ENCODE data around the gene LHFPL2. TPM values are rescaled to one million over a fixed set of nuclear protein-coding genes. Genes with fewer than 3 reads are reported as not detected.

LHFPL2 gene
- total RNA-seq, 1 experiment from 2014 or later = 17.9 TPM

DNA sequence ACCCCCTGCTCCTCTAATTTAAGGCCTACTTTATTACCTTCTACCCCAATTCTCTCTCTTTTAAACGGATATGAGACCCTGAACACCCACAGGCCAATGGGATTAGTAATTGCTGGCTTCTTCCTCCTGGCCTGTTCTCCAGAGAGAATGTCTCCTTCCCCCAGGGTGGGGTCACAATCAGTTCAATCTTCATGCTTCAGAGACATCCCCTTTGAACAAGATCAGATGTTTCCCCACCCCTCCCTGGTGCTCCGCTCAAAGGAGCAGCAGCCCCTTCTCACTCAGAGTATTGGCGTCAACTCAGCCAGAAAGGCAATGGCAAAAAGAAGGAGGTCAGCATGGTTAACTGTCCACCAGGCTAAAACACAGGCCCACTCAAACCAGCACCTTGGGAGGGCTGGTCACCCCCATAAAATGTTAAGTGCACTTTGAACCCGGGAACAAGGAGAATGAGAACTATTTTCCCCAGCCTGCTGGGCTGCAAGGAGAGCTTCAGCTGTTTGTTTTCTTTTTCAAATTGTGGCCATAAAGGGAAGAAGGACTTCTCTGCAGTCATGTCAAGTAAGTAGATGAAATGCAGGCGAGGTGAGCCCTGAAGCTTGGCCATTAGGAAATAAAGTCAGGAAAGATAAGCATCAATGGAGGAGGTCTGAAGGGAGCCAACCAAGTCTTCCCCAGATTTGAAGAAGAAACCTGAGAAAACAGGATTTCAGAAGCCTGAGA, 20.1 kb downstream of the LHFPL2 start:
- intact Hi-C loops (cut with micrococcal nuclease) = loop anchor here (5.0 kb wide), 1 partner anchor 91 kb away; no protein-coding TSS in a partner anchor

More for the DNA sequence above, 20.1 kb downstream of the LHFPL2 start:
- ATAC-seq (no peak), DNase-seq (ENCODE audit: low read depth, low spot score) (no peak)
- Histone ChIP-seq H3K79me2 (ENCODE audit: insufficient read depth, low read length) (no peaks in the 10 kb centered on the region; the same call in 1 of the 2 replicates), H3K27ac (ENCODE audit: low read depth, low read length) (no peak overlapping the region), H3K4me1 (ENCODE audit: control insufficient read depth in 1 of 2, insufficient read depth in 2 of 2, low read length in 2 of 2) (no peaks in the 10 kb centered on the region), H4K20me1 (ENCODE audit: insufficient read depth) (no peaks in the 10 kb centered on the region), H3K9me2 (ENCODE audit: insufficient read depth) (no peaks in the 10 kb centered on the region), H3K4me3 (replicated peaks in 1 of 2; ENCODE audit: low read depth in 1 of 2, low read length in 2 of 2) (no peak overlapping the region), H3K9ac (ENCODE audit: low read length) (no peak overlapping the region), H3K36me3 (ENCODE audit: control insufficient read depth in 1 of 2, insufficient read depth in 2 of 2, low read length in 2 of 2) (peaks cover 2 to 11% of the 10 kb centered on the region in 2 experiments; a peak in 2 of 4 replicates), H3K27me3 (ENCODE audit: insufficient read depth, low read length) (no peaks in the 10 kb centered on the region), H2AFZ (ENCODE audit: low read depth, low read length, poor library complexity, severe bottlenecking) (no peak overlapping the region), H3K4me2 (ENCODE audit: low read length) (no peak overlapping the region), H3K9me3 (ENCODE audit: control insufficient read depth in 1 of 2, insufficient read depth in 1 of 2, low read depth in 1 of 2, low read length in 2 of 2) (no peaks in the 10 kb centered on the region)
- RAD21 ChIA-PET (ENCODE audit: low non-redundant PET in 1 of 2, low total read pairs in 2 of 2, uncharacterized antibody in 2 of 2, unreplicated experiment in 2 of 2) = no interaction called here
- BruUV-seq (replicated peaks) = no TSS peak
- CTCF ChIA-PET = no interaction called here
- TF ChIP-seq SP1 (IDR thresholded peaks at IDR 0.05; ENCODE audit: low read depth) = no peak
- no peak for TF ChIP-seq ZFX (IDR thresholded peaks at IDR 0.05)
- TF ChIP-seq, protein P1, sequence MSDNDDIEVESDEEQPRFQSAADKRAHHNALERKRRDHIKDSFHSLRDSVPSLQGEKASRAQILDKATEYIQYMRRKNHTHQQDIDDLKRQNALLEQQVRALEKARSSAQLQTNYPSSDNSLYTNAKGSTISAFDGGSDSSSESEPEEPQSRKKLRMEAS (IDR thresholded peaks at IDR 0.05) = no peak
- no peak for TF ChIP-seq ELF1 (IDR thresholded peaks at IDR 0.05; ENCODE audit: borderline replicate concordance, low read depth)
- no peak for TF ChIP-seq EGR1 (IDR thresholded peaks at IDR 0.05; ENCODE audit: low read depth)
- TF ChIP-seq EZH2phosphoT487 (IDR thresholded peaks at IDR 0.05; ENCODE audit: borderline replicate concordance) = no peak
- no peak for TF ChIP-seq POLR2A (IDR thresholded peaks at IDR 0.05; ENCODE audit: borderline replicate concordance, extremely low read depth, insufficient read depth, insufficient read length)
- no peak for TF ChIP-seq SIN3A (IDR thresholded peaks at IDR 0.05; ENCODE audit: low read depth)
- TF ChIP-seq, protein P2, sequence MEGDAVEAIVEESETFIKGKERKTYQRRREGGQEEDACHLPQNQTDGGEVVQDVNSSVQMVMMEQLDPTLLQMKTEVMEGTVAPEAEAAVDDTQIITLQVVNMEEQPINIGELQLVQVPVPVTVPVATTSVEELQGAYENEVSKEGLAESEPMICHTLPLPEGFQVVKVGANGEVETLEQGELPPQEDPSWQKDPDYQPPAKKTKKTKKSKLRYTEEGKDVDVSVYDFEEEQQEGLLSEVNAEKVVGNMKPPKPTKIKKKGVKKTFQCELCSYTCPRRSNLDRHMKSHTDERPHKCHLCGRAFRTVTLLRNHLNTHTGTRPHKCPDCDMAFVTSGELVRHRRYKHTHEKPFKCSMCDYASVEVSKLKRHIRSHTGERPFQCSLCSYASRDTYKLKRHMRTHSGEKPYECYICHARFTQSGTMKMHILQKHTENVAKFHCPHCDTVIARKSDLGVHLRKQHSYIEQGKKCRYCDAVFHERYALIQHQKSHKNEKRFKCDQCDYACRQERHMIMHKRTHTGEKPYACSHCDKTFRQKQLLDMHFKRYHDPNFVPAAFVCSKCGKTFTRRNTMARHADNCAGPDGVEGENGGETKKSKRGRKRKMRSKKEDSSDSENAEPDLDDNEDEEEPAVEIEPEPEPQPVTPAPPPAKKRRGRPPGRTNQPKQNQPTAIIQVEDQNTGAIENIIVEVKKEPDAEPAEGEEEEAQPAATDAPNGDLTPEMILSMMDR (IDR thresholded peaks at IDR 0.05 in 2 of 3, conservative IDR thresholded peaks at IDR 0.05 in 1 of 3; ENCODE audit: borderline replicate concordance in 1 of 3, insufficient read depth in 1 of 3, low read depth in 2 of 3, low read length in 2 of 3) = no peak
- POLR2A ChIA-PET = no interaction called here
